HG03097 (cell line): ENCODE results near the gene MBD3L5.
"Not testable (repeated sequence)": the region's sequence is repeated elsewhere in the genome, so short reads cannot be mapped to it uniquely, and the experiment has no call there.

Experiments
- ATAC-seq: cut with Tn5 transposase; IDR thresholded peaks from one replicate; pipeline ENCODE4 v1.9.1; 2021; ENCODE audit not compliant: unreplicated experiment, low FRiP score

Gene MBD3L5

DNA sequence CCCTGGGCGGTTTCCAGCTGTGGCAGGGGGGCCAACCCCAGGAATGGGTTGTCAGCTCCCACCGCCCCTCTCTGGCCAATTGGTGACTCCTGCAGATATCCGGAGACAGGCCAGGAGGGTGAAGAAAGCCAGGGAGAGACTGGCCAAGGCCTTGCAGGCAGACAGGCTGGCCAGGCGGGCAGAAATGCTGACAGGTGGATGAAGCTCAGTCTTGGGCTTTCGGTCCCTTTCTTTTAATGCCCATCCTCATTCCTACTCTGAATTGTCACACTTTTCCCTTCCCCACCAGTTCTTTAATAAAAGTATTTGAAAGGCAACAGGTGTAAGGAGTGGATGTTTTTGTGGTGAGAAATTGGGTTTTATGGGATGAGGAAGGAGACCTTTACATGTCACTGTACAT is 21.0 kb downstream of the MBD3L5 start:
- ATAC-seq, result not testable (repeated sequence)

- not testable (repeated sequence) for ATAC-seq
These were observed 22.5 kb downstream of the MBD3L5 start for GRCh38 chr19:7052896-7053295.

DNA sequence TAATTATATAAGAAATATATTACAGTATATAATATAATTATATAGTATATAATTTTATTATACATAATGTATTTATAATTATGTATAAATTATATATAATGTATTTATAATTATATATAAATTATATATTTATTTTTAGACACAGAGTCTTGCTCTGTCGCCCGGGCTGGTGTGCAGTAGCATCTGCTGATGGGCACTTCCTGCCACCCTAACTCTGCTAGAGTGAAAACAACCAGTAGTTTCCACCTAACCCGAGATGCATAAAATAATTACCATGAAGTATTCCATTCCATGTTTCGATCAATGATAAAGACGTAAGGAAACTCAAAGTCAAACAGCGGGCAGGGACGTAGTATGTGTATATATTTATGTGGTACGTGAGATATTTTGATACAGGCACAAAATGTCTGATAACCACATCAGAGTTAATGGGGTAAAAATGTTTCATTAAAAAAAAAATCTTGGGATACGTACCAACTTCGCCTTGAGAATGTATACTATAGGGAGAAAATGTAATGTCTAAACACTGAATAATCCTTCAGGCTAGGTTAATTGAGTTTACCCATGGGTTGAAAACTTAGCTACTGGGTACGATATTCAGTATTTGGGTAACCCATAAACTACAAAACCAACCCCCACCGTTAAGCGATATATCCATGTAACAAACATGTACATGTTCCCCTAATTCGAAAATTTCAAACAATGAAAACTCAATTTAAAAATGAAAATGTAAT is 24.4 kb downstream of the MBD3L5 start:
- ATAC-seq, result not testable (repeated sequence)

GRCh38 chr19:7055679-7056078 is 25.3 kb downstream of the MBD3L5 start:
- not testable (repeated sequence) for ATAC-seq

GRCh38 chr19:7056371-7056770 is 26.0 kb downstream of the MBD3L5 start:
- ATAC-seq, result not testable (repeated sequence)

DNA sequence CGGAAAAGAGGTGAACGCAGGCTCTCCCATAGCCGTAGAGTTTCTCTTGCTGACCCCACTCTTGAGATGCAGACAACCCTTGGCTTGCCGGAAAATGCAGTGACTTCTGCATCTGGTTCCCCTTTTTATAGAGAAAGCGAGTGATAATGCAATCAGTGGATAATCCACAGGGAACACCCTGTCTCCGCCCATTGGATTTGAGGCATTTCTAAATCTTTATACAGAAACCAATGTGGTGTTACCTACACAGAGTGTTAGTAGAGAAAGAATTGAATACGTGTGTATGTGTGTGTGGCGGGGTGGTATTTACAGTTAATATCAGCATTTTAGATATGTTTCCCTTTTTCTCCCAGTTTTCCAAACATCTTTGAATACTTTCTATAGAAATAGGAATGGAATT is 28.2 kb downstream of the MBD3L5 start, which contains the start of gene MBD3L3:
Gene MBD3L3 (minus strand): TSS at position 101 of the 400 bp plus-strand sequence. CDS start 71 bp downstream, at position 30.
- not testable (repeated sequence) for ATAC-seq

GRCh38 chr19:7059977-7060376 is 29.6 kb downstream of the MBD3L5 start:
- not testable (repeated sequence) for ATAC-seq

DNA sequence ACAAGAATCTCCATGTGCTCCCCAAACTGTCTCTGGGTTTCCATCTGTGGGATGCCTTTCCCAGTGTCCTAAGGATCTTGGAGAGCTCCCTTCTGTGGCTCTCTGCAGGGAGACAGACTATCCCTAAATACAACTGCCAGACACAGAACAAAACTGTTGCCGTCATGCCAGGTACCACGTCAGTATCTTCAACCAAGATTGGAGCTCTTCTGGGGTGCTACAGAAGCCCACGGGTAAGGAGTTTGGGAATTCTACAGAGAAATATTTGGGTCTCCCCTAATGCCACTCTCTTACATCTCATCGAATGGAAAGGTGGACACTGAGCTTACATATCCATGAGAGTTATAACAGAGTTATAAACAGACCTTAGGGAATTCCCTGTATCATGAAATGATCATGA is 33.0 kb downstream of the MBD3L5 start:
- no peak for ATAC-seq

DNA sequence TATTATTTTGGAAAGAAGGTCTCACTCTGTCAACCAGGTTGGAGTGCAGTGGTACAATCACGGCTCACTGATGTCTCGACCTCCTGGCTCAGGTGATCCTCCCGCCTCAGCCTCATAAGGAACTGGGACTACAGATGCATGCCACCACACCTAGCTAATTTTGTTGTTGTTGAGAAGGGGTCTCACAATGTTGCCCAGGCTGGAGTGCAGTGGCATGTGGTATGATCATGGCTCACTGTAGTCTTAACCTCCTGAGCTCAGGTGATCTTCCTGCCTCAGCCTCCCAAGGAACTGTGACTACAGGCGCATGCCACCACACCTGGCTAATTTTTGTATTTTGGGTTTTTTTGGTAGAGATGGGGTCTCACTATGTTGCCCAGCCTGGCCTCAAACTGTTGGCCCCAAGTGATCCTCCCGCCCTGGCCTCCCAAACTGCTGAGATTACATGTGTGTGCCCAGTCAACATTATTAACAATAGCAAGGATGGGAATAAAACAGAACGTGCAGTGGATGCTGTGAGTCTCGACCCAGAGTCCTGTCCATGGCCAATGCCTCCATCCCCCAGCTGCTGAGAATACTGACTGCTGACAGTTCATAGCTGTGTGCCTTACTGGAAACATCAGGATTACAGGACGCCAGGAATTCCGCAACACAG is 33.5 kb downstream of the MBD3L5 start:
- no peak for ATAC-seq

- ATAC-seq, result not testable (repeated sequence)
These were observed 36.7 kb downstream of the MBD3L5 start for GRCh38 chr19:7067122-7067521.

- ATAC-seq, result no peak
These were observed 37.3 kb downstream of the MBD3L5 start for GRCh38 chr19:7067716-7068115.

DNA sequence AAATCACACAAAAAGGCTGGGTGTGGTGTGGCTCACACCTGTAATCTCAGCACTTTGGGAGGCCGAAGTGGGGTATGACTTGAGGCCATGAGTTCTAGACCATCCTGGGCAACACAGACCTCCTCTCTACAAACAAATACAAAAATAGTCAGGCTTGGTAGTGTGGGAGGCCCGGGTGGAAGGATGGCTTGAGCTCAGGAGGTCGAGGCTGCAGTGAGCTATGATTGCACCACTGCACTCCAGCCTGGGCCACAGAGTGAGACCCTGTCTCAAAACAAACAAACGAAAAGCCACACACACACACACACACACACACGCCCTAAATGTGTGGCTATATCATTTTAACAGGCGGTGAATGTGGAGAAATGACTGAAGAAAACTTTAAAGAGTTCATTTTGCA is 38.2 kb downstream of the MBD3L5 start:
- no peak for ATAC-seq

DNA sequence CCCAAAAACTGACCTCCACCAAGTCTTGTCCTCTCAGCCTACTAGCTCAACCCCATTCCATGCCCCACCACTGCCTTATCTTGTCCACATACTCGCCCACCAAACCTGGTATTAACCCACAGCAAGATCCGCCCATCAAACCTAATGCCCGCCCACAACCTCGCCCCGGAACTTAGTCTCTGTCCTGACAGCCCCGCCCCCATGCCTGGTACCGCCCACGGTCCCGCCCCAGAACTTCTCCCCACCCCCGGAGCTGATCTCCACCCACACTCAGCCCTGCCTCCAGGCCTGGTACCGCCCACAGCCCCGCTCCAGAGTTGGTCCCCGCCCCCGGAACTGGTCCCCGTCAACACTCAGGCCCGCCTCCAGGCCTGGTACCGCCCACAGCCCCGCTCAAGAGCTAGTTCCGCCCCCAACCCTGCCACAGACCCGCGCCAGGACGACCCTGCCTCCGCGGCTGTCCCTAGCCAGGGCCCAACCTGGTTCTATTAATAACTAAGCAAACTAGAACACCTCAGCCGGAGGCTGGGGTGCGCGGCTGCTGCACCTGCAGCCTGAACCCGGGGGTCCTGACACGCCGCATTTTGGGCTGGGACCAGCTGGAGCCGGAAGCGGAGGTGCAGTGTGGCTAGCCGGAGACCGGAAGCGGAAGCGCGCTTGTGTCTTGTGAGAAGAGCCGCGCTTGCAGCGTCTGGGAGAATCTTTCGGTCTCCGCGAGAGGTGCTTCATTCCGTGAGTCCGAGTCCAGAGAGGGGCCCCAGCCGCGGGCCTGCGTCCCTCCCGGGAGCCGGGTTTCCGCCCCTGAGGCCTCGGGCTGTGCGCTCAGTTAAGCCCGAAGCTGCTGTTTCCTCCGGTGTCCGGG is 38.9 kb downstream of the MBD3L5 start, which contains the start of gene ZNF557:
Gene ZNF557 (plus strand): TSS at position 662 of the 862 bp plus-strand sequence. CDS start 5,372 bp downstream, outside the sequence.
- ATAC-seq, result peak; percentile 91

- ATAC-seq, result peak; percentile 33
These were observed 39.5 kb downstream of the MBD3L5 start for GRCh38 chr19:7069904-7070226.

DNA sequence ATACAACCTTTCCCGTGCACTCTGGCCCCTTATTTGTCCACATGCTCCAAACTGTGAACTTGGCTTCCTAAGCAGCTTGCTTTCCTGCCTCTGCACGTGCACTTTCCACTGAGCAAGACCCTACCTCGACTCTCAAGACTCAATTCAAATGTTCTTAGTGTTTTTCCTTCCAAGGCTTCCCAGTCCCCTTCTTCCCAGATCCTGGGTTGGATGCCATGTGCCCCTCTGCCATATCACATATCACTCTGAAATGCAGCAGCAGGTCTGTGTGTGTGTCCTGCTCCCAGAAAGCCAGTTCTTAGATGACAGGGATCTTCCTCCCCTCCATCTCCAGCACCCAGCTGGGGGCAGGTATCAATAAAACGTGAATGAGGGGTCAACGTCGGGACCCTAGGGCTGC is 42.2 kb downstream of the MBD3L5 start:
- ATAC-seq, result no peak

DNA sequence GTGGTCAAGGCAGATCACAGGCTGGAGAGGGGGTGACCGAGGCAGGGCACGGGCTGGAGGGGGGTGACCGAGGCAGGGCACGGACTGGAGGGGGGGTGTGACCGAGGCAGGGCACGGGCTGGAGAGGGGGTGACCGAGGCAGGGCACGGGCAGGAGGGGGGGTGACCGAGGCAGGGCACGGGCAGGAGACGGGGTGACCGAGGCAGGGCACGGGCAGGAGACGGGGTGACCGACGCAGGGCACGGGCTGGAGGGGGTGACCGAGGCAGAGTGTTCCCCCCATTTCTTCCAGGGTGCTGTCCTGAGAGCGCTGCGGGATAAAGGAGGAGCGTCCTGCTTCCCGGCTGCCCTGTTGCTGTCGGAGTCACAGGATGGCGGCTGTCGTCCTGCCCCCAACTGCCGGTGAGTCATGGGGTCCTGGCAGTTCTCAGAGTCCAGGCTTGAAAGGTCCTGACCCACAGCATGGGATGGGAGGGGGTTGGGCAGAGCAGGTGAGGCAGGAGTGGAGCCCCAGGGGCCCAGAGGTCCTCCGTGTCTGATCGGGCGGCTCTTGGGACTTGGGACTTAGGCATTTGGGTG is 44.4 kb downstream of the MBD3L5 start:
- no peak for ATAC-seq

- no peak for ATAC-seq
These were observed 45.8 kb downstream of the MBD3L5 start for GRCh38 chr19:7076151-7076550.

DNA sequence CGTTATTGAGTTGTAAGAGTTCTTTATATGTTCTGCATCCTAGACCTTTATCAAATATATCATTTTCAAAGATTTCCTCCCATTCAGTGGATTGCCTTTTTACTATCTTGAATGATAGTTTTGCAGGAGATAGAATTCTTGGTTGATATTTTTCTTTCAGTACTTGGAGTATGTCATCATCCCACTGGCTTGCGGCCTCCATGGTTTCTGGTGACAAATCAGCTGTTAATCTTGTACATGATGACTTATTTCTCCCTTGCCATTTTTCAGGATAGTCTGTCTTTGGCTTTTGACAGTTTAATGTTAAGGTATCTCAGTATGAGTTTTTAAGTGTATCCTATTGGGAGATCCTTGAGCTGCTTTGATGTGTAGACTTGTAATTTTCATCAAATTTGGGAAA is 47.6 kb downstream of the MBD3L5 start:
- ATAC-seq, result no peak
